ENCODE results near the gene PEX5L. TPM values are rescaled to one million over a fixed set of nuclear protein-coding genes. Genes with fewer than 3 reads are reported as not detected.

PEX5L gene
- total and polyA plus RNA-seq, 9 donors: 0.30 to 8.6 (median 1.1) TPM

- Histone ChIP-seq H3K27me3 (no peaks in the 10 kb centered on the region), H3K9me3 (no peaks in the 10 kb centered on the region), H3K36me3 (no peaks in the 10 kb centered on the region), H3K4me1 (ENCODE audit: insufficient read depth) (peaks cover 6% of the 10 kb centered on the region), H3K4me3 (no peak overlapping the region), H3K27ac (no peak overlapping the region)
- TF ChIP-seq POLR2A (IDR thresholded peaks at IDR 0.05) (no peak), EP300 (IDR thresholded peaks at IDR 0.05) (no peak), CTCF (IDR thresholded peaks at IDR 0.05) (no peak)
- intact Hi-C loops (cut with DNase I): no loop called here
- WGBS, 3 donors: 59 to 66% (median 59%) methylated on average over 6 of the region's 6 CpGs
- no peak for DNase-seq
Measured at GRCh38 chr3:179825527-179826246, 211.1 kb downstream of the PEX5L start.

GRCh38 chr3:179822296-179822695, 214.4 kb downstream of the PEX5L start:
- Histone ChIP-seq H3K36me3 (no peaks in the 10 kb centered on the region), H3K4me3 (no peak overlapping the region), H3K27ac (no peak overlapping the region), H3K9me3 (no peaks in the 10 kb centered on the region), H3K27me3 (no peaks in the 10 kb centered on the region), H3K4me1 (ENCODE audit: insufficient read depth) (peaks cover 3% of the 10 kb centered on the region)
- TF ChIP-seq POLR2A (IDR thresholded peaks at IDR 0.05) (no peak), EP300 (IDR thresholded peaks at IDR 0.05) (no peak), CTCF (IDR thresholded peaks at IDR 0.05) (no peak)
- no peak for DNase-seq
- WGBS, 3 donors: 88 to 95% (median 93%) methylated on average over 3 of the region's 3 CpGs
- intact Hi-C loops (cut with DNase I): no loop called here

DNA sequence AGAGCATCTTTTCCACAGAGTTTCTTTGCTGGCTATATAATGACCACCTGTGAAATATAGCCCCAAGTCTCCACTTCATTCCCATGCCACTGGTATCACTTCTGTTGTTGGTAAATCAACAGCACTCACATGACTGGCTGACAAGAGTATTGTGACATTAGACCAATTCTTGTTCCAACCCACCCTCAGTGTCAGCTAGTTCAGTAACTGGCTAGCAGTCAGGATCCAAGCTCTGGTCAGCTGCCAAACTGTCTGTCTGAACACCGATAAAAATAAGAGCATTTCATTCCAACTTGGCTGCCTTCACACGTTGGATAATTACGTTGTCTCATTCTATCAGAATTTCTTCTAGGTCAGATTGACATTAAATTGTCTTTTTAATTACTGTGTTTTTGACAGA, 217.4 kb downstream of the PEX5L start:
- TF ChIP-seq POLR2A (IDR thresholded peaks at IDR 0.05) (no peak), EP300 (IDR thresholded peaks at IDR 0.05) (no peak), CTCF (IDR thresholded peaks at IDR 0.05) (no peak)
- H3K27ac ChIP-seq: no peak overlapping the region
- no peaks in the 10 kb centered on the region for H3K27me3 ChIP-seq
- no peaks in the 10 kb centered on the region for H3K36me3 ChIP-seq
- H3K4me3 ChIP-seq: no peak overlapping the region
- DNase-seq: no peak
- no peaks in the 10 kb centered on the region for H3K9me3 ChIP-seq
- WGBS, 3 donors: 4 to 22% (median 12%) methylated on average over 3 of the region's 3 CpGs
- H3K4me1 ChIP-seq (ENCODE audit: insufficient read depth): peaks cover 1% of the 10 kb centered on the region
- intact Hi-C loops (cut with DNase I): loop anchor here in 1 of 4 donors (10.0 kb wide), 1 partner anchor 775 kb away; no protein-coding TSS in a partner anchor

DNA sequence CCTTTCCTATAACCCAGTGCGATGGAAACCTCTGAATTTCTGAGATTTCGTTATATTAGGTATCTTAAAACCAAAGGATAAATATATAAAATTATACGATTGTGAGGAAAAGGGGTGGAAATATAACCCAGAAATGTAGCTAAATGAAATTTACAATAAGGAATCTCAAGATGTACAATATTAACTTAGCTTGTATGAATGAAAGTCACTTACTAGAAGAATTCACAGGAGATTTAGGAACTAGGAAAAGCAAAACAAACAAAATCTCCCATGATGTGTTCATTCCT, 224.7 kb downstream of the PEX5L start:
- no peaks in the 10 kb centered on the region for H3K4me1 ChIP-seq (ENCODE audit: insufficient read depth)
- intact Hi-C loops (cut with DNase I): loop anchor here in 2 of 4 donors (5.0 to 10.0 kb wide), 2 partner anchors 783 to 785 kb away; no protein-coding TSS in a partner anchor
- 83 to 86% (median 84%) methylated on average over 3 of the region's 3 CpGs for WGBS, 3 donors
- no peak overlapping the region for H3K27ac ChIP-seq
- H3K27me3 ChIP-seq: no peaks in the 10 kb centered on the region
- H3K4me3 ChIP-seq: no peak overlapping the region
- no peak for TF ChIP-seq CTCF (IDR thresholded peaks at IDR 0.05)
- TF ChIP-seq POLR2A (IDR thresholded peaks at IDR 0.05): no peak
- TF ChIP-seq EP300 (IDR thresholded peaks at IDR 0.05): no peak
- no peaks in the 10 kb centered on the region for H3K36me3 ChIP-seq
- H3K9me3 ChIP-seq: no peaks in the 10 kb centered on the region
- no peak for DNase-seq
